GM12878 (cell line): Measurements from ENCODE around the gene MIER1. TPM values are rescaled to one million over a fixed set of nuclear protein-coding genes. Genes with fewer than 3 reads are reported as not detected.

Source experiments
- ATAC-seq: fragments of 200-7000 bp; cut with Tn5 transposase; 3 replicates; pipeline ENCODE4 v1.9.1; 2020; ENCODE audit warnings: mild to moderate bottlenecking, moderate library complexity
- BruUV-seq: library from RNA; stranded (reverse); fragments of 400-500 nt; replicated peaks from 2 replicates; lab custom pipeline; 2021; lab: Mats Ljungman, UMichigan
- CTCF ChIA-PET: fragments of 300-600 bp; sonication (Branson Sonifier 250); formaldehyde crosslinking; extraction: SDS; loops from one replicate; lab custom pipeline; 2021; ENCODE audit warnings: inconsistent platforms; lab: Yijun Ruan, JAX
- POLR2A ChIA-PET: fragments of 350-600 bp; formaldehyde crosslinking; extraction: SDS; loops from one replicate; lab custom pipeline; 2021; ENCODE audit warnings: inconsistent platforms; lab: Charles Lee
- RAD21 ChIA-PET: fragments of 300-600 bp; sonication (Branson Sonifier 250); formaldehyde crosslinking; loops from one replicate; lab custom pipeline; 2023; ENCODE audit warnings: antibody characterized with exemption; ENCODE audit not compliant: unreplicated experiment; lab: Charles Lee
- SMC1A ChIA-PET: fragments of 300-600 bp; sonication (Branson Sonifier 250); formaldehyde crosslinking; loops from one replicate; lab custom pipeline; 2023; ENCODE audit not compliant: unreplicated experiment, uncharacterized antibody; lab: Charles Lee
- DNase-seq: peaks from one replicate; pipeline ENCODE4 v3.0.0-alpha.2; 2011; ENCODE audit warnings: low read depth, low spot score
- FAIRE-seq: peaks from 3 replicates; lab custom pipeline; 2011; peaks lifted over from hg19 to GRCh38; lab: Jason Lieb, UNC
- H2AFZ ChIP-seq: 2 replicates; pipeline ENCODE4 v1.6.0; 2011; ENCODE audit warnings: low read depth, low read length, control low read depth; ENCODE audit not compliant: control insufficient read depth
- H3K27ac ChIP-seq: 2 replicates; pipeline ENCODE4 v1.5.1; 2011; ENCODE audit warnings: control low read depth; ENCODE audit not compliant: control insufficient read depth, insufficient read depth
- H3K27me3 ChIP-seq, 2 experiments: replicated peaks in 1 of 2; 2 replicates each; pipeline versions ENCODE4 v1.6.0 to v1.6.1; 2011; ENCODE audit warnings: low read length in 1 of 2; ENCODE audit not compliant: control insufficient read depth in 2 of 2, insufficient read depth in 2 of 2
- H3K36me3 ChIP-seq, 2 experiments: 2 replicates each; pipeline ENCODE4 v1.5.1; 2011; ENCODE audit warnings: low read length in 1 of 2; ENCODE audit not compliant: control insufficient read depth in 2 of 2, insufficient read depth in 2 of 2
- H3K4me1 ChIP-seq: 2 replicates; pipeline ENCODE4 v1.6.1; 2011; ENCODE audit warnings: mild to moderate bottlenecking, low read length, moderate library complexity, mixed read lengths; ENCODE audit not compliant: control insufficient read depth, insufficient read depth
- H3K4me2 ChIP-seq: 2 replicates; pipeline ENCODE4 v1.6.0; 2011; ENCODE audit warnings: control low read depth; ENCODE audit not compliant: control insufficient read depth, insufficient read depth
- H3K4me3 ChIP-seq: fragments of 200-600 bp; sonication (generic); 2 replicates; pipeline ENCODE4 v1.5.1; 2016
- H3K79me2 ChIP-seq: 2 replicates; pipeline ENCODE4 v1.6.0; 2011; ENCODE audit warnings: low read length; ENCODE audit not compliant: control insufficient read depth, insufficient read depth
- H3K9ac ChIP-seq: 2 replicates; pipeline ENCODE4 v1.8.0; 2011; ENCODE audit warnings: low read length, control low read depth, mixed read lengths; ENCODE audit not compliant: control insufficient read depth, insufficient read depth
- H3K9me3 ChIP-seq: replicated peaks from 3 replicates; pipeline ENCODE4 v1.5.1; 2011; ENCODE audit warnings: mild to moderate bottlenecking, low read length; ENCODE audit not compliant: control insufficient read depth, insufficient read depth
- H4K20me1 ChIP-seq: 2 replicates; pipeline ENCODE4 v1.6.0; 2011; ENCODE audit not compliant: control insufficient read depth, insufficient read depth
- BCL11A ChIP-seq: IDR thresholded peaks from 2 replicates; pipeline ENCODE4 v1.6.1; 2011; ENCODE audit warnings: low read depth, low read length
- CBX3 ChIP-seq: fragments of 200-600 bp; sonication (generic); IDR thresholded peaks from 2 replicates; pipeline ENCODE4 v1.6.1; 2016; ENCODE audit warnings: low read depth, borderline replicate concordance
- E2F8 ChIP-seq: fragments of 450-650 bp; IDR thresholded peaks from 2 replicates; pipeline ENCODE4 v1.6.1; 2018; ENCODE audit warnings: mild to moderate bottlenecking, low read depth, moderate library complexity; ENCODE audit not compliant: partially characterized antibody
- NFYA ChIP-seq: IDR thresholded peaks from 2 replicates; pipeline ENCODE4 v1.6.1; 2011; ENCODE audit warnings: low read depth, mild to moderate bottlenecking, low read length, improper control_type of control experiment, borderline replicate concordance
- NFYB ChIP-seq: IDR thresholded peaks from 2 replicates; pipeline ENCODE4 v1.6.1; 2011; ENCODE audit warnings: low read depth, mild to moderate bottlenecking, low read length, improper control_type of control experiment, moderate library complexity; ENCODE audit not compliant: insufficient read depth
- NR2C2 ChIP-seq: IDR thresholded peaks from 2 replicates; pipeline ENCODE4 v1.6.1; 2011; ENCODE audit warnings: borderline replicate concordance, low read depth; ENCODE audit not compliant: control insufficient read depth, insufficient read length
- SREBF1 ChIP-seq: IDR thresholded peaks from 2 replicates; pipeline ENCODE4 v1.6.1; 2012; ENCODE audit warnings: mild to moderate bottlenecking, low read length
- STAT1 ChIP-seq: fragments of 450-650 bp; conservative IDR thresholded peaks from 2 replicates; pipeline ENCODE4 v1.6.1; 2014; ENCODE audit warnings: antibody characterized with exemption, mild to moderate bottlenecking
- TCF3 ChIP-seq: IDR thresholded peaks from 2 replicates; pipeline ENCODE4 v1.6.1; 2012; ENCODE audit warnings: low read depth, mild to moderate bottlenecking, low read length, borderline replicate concordance; ENCODE audit not compliant: insufficient read depth
- WGBS: methylation state at CpG from one replicate; pipeline ENCODE4 v1.1.6; 2016; ENCODE audit warnings: low lambda C conversion rate; ENCODE audit not compliant: insufficient replicate concordance, insufficient coverage; ENCODE audit errors: missing lambda C conversion rate; 5-methylcytosine and 5-hydroxymethylcytosine counted together
- in situ Hi-C: fragments of 300-500 bp; cut with MboI; formaldehyde crosslinking; loops from 9 replicates; pipeline ENCODE4 v1.14.3; 2018; ENCODE audit warnings: mixed read lengths
- intact Hi-C: fragments of 100-400 bp; cut with micrococcal nuclease; formaldehyde crosslinking; loops from one replicate; pipeline ENCODE4 v1.14.2; 2022; ENCODE audit not compliant: unreplicated experiment
- polyA plus RNA-seq, 11 experiments: library from polyadenylated mRNA; depleted of rRNA in 4 of 11; unstranded in 6 of 11; stranded (reverse) in 5 of 11; fragments of >200 nt; fragmentation: Nextera tagmentation in 4 of 11; fragmentation: Illumina TruSeq in 1 of 11; extraction: Ambion mirVana in 4 of 11; extraction: Trizol in 1 of 11; gene quantifications; 1 replicate in 1 of 11; 2 replicates in 10 of 11; pipeline versions ENCODE4 v1.2.1 to v1.2.3, GENCODE V29; 2011 to 2016; ENCODE audit warnings: inconsistent platforms in 2 of 11, missing spikeins in 2 of 11, low read depth in 1 of 11
- total RNA-seq, 4 experiments: library from RNA; depleted of rRNA in 3 of 4; stranded (reverse); fragments of >200 nt in 3 of 4; fragmentation: Illumina TruSeq in 1 of 4; extraction: Trizol in 1 of 4; gene quantifications; 2 replicates each; pipeline versions ENCODE4 v1.2.1 to v1.2.3, GENCODE V29; 2013 to 2021
- TF ChIP-seq, protein P1 (sequence below): fragments of 450-650 bp; IDR thresholded peaks from 2 replicates; pipeline ENCODE4 v1.6.1; 2017; ENCODE audit warnings: mild to moderate bottlenecking, moderate library complexity

The MIER1 gene
- total and polyA plus RNA-seq, 10 of the 15 experiments (the other 5 are each of a cell fraction or from before 2014, with no cell fraction given): 13.6 to 39.8 (median 25.7) TPM

DNA sequence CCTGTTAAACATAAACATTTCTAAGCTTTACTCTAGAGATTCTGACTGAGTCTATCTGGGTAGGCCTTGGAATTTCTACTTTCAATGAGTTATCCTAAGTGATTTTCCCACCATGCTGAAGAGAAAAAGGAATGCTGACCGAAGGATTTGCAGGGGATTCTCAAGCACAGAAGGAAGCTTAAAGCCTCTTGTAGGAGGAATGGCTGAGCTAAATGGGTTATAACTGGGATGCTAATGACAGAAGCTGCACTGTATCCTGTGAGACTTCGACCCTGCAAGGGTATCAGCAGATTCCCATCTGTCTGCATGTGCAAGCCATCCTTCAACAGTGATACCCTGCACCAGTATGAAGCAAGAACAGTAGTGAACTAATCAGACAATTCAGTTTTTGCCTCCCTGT lies 93.8 kb downstream of the MIER1 start:
- FAIRE-seq (no peak), DNase-seq (no peak)
- CTCF ChIA-PET: interaction anchor here (1.2 to 1.6 kb wide), 4 partner anchors 12 to 130 kb away, joined by 3 to 4 read pairs (median 4); no protein-coding TSS in a partner anchor
- BruUV-seq: no TSS peak
- no peak overlapping the region for H3K4me2 ChIP-seq
- no peak overlapping the region for H3K4me3 ChIP-seq
- TF ChIP-seq NFYB: no peak
- TF ChIP-seq CBX3: no peak
- TF ChIP-seq NFYA: no peak
- no peak for TF ChIP-seq SREBF1
- TF ChIP-seq, all 136 proteins: peak for 0
- Histone ChIP-seq H3K27ac (no peak overlapping the region), H4K20me1 (no peaks in the 10 kb centered on the region), H3K9ac (no peak overlapping the region), H3K36me3 (peaks cover 0 to 4% of the 10 kb centered on the region in 2 experiments; a peak in 2 of 4 replicates), H3K9me3 (no peaks in the 10 kb centered on the region), H3K4me1 (no peaks in the 10 kb centered on the region), H3K27me3 (no peaks in the 10 kb centered on the region), H2AFZ (no peak overlapping the region), H3K79me2 (no peaks in the 10 kb centered on the region)
- ChIA-PET RAD21 (no interaction called here), POLR2A (no interaction called here), SMC1A (interaction anchor here (1.8 kb wide), 1 partner anchor 22 kb away, joined by 7 read pairs; no protein-coding TSS in a partner anchor)
- intact Hi-C loops (no loop called here), in situ Hi-C loops (no loop called here)
- 90% methylated on average over 2 of the region's 2 CpGs for WGBS
- ATAC-seq: no peak

- CTCF ChIA-PET: interaction anchor here (0.9 to 1.6 kb wide), 6 partner anchors 12 to 582 kb away, joined by 3 to 4 read pairs (median 3); partner anchors contain the start of gene SLC35D1
- over 99% methylated on average over 4 of the region's 4 CpGs for WGBS
- SMC1A ChIA-PET: interaction anchor here (0.9 to 1.8 kb wide), 5 partner anchors 10 to 108 kb away, joined by 3 to 7 read pairs (median 4); no protein-coding TSS in a partner anchor
- no peak for FAIRE-seq
- Histone ChIP-seq H3K79me2 (no peaks in the 10 kb centered on the region), H3K4me1 (no peaks in the 10 kb centered on the region), H3K27ac (no peak overlapping the region), H3K9ac (no peak overlapping the region), H3K4me2 (no peak overlapping the region), H3K4me3 (no peak overlapping the region), H3K36me3 (peaks cover 0 to 4% of the 10 kb centered on the region in 2 experiments; a peak in 2 of 4 replicates), H4K20me1 (no peaks in the 10 kb centered on the region), H2AFZ (no peak overlapping the region), H3K9me3 (no peaks in the 10 kb centered on the region), H3K27me3 (no peaks in the 10 kb centered on the region)
- intact Hi-C loops: no loop called here
- no TSS peak for BruUV-seq
- RAD21 ChIA-PET: no interaction called here
- POLR2A ChIA-PET: no interaction called here
- no peak for ATAC-seq
- DNase-seq: no peak
- in situ Hi-C loops: no loop called here
- no peak for TF ChIP-seq BCL11A
- TF ChIP-seq STAT1: no peak
- no peak for TF ChIP-seq E2F8
- TF ChIP-seq TCF3: no peak
- TF ChIP-seq NR2C2: no peak
- TF ChIP-seq, protein P1, sequence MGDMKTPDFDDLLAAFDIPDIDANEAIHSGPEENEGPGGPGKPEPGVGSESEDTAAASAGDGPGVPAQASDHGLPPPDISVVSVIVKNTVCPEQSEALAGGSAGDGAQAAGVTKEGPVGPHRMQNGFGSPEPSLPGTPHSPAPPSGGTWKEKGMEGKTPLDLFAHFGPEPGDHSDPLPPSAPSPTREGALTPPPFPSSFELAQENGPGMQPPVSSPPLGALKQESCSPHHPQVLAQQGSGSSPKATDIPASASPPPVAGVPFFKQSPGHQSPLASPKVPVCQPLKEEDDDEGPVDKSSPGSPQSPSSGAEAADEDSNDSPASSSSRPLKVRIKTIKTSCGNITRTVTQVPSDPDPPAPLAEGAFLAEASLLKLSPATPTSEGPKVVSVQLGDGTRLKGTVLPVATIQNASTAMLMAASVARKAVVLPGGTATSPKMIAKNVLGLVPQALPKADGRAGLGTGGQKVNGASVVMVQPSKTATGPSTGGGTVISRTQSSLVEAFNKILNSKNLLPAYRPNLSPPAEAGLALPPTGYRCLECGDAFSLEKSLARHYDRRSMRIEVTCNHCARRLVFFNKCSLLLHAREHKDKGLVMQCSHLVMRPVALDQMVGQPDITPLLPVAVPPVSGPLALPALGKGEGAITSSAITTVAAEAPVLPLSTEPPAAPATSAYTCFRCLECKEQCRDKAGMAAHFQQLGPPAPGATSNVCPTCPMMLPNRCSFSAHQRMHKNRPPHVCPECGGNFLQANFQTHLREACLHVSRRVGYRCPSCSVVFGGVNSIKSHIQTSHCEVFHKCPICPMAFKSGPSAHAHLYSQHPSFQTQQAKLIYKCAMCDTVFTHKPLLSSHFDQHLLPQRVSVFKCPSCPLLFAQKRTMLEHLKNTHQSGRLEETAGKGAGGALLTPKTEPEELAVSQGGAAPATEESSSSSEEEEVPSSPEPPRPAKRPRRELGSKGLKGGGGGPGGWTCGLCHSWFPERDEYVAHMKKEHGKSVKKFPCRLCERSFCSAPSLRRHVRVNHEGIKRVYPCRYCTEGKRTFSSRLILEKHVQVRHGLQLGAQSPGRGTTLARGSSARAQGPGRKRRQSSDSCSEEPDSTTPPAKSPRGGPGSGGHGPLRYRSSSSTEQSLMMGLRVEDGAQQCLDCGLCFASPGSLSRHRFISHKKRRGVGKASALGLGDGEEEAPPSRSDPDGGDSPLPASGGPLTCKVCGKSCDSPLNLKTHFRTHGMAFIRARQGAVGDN: no peak
These were observed 94.3 kb downstream of the MIER1 start for GRCh38 chr1:67019121-67019520.
